ENCODE results near the gene GAB2. TPM values are rescaled to one million over a fixed set of nuclear protein-coding genes. Genes with fewer than 3 reads are reported as not detected.

Gene GAB2
- total and polyA plus RNA-seq, 2 of the 13 experiments (the other 11 are each of a cell fraction or from before 2014, with no cell fraction given), result 4.1 to 8.6 TPM

DNA sequence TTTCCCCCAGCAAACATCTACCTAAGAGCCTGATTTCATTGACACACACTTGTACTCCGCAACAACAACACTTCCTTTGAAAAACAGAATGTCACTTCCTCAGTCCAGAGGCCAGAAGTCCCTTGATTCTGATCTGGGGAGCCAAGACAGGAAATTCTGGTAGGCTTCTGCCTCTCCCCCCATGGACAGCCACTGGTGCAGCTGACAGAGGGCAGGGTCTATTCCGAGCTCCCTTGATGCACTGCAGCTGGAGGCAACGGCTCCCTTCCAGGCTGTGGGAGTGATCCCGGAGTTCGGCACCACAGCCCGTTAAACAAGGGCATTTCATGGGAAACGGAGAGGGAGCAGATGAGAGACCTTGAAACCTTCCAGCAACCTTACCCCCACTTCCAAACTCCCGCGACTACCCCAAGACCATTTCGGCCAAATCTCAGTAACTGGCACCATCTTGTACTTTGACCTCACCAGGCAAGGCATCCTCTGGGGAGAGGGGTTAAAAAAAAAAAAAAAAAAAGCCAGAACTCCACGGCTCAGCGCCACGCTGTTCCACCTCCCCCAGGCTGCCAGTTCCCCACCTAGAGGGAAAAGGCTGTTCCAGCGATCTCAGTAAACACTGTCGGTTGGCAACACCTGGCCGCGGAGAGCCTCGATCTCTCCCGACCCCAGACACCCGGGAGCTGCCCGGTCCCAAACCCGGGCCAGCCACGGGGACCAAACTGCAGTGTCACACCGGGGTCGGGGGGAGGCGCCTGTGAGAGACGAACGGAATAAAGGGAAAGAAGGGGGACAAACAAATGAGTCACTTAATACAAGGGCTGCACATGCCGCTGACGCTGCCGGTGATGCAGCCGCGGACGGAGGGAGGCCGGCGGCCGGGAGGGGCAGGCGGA, 1.1 kb downstream of the GAB2 start (continued):
- TF ChIP-seq, protein P1, sequence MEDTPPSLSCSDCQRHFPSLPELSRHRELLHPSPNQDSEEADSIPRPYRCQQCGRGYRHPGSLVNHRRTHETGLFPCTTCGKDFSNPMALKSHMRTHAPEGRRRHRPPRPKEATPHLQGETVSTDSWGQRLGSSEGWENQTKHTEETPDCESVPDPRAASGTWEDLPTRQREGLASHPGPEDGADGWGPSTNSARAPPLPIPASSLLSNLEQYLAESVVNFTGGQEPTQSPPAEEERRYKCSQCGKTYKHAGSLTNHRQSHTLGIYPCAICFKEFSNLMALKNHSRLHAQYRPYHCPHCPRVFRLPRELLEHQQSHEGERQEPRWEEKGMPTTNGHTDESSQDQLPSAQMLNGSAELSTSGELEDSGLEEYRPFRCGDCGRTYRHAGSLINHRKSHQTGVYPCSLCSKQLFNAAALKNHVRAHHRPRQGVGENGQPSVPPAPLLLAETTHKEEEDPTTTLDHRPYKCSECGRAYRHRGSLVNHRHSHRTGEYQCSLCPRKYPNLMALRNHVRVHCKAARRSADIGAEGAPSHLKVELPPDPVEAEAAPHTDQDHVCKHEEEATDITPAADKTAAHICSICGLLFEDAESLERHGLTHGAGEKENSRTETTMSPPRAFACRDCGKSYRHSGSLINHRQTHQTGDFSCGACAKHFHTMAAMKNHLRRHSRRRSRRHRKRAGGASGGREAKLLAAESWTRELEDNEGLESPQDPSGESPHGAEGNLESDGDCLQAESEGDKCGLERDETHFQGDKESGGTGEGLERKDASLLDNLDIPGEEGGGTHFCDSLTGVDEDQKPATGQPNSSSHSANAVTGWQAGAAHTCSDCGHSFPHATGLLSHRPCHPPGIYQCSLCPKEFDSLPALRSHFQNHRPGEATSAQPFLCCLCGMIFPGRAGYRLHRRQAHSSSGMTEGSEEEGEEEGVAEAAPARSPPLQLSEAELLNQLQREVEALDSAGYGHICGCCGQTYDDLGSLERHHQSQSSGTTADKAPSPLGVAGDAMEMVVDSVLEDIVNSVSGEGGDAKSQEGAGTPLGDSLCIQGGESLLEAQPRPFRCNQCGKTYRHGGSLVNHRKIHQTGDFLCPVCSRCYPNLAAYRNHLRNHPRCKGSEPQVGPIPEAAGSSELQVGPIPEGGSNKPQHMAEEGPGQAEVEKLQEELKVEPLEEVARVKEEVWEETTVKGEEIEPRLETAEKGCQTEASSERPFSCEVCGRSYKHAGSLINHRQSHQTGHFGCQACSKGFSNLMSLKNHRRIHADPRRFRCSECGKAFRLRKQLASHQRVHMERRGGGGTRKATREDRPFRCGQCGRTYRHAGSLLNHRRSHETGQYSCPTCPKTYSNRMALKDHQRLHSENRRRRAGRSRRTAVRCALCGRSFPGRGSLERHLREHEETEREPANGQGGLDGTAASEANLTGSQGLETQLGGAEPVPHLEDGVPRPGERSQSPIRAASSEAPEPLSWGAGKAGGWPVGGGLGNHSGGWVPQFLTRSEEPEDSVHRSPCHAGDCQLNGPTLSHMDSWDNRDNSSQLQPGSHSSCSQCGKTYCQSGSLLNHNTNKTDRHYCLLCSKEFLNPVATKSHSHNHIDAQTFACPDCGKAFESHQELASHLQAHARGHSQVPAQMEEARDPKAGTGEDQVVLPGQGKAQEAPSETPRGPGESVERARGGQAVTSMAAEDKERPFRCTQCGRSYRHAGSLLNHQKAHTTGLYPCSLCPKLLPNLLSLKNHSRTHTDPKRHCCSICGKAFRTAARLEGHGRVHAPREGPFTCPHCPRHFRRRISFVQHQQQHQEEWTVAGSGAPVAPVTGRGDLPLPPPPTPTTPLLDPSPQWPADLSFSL (CRISPR knock-in tag; IDR thresholded peaks at IDR 0.05), result peak; percentile 55; the same call in 1 of the 2 replicates
- TF ChIP-seq NFIC (IDR thresholded peaks at IDR 0.05; ENCODE audit: low read length), result no peak
- no peak for TF ChIP-seq ISX (CRISPR knock-in tag; conservative IDR thresholded peaks at IDR 0.05)
- TF ChIP-seq, protein P2, sequence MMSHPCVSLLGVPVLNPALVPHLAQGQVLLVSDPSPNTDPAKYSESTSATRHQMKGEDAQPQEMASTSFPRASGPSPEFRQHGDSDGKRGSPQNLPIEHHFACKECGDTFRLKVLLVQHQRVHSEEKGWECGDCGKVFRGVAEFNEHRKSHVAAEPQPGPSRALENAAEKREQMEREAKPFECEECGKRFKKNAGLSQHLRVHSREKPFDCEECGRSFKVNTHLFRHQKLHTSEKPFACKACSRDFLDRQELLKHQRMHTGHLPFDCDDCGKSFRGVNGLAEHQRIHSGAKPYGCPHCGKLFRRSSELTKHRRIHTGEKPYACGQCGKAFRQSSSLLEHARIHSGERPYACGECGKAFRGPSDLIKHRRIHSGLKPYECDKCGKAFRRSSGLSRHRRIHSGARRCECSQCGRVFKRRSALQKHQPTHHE (CRISPR knock-in tag; IDR thresholded peaks at IDR 0.05; ENCODE audit: borderline replicate concordance), result no peak
- TF ChIP-seq ZNF709 (CRISPR knock-in tag; IDR thresholded peaks at IDR 0.05), result no peak
- peak; percentile 71; the same call in 1 of the 2 replicates for TF ChIP-seq ZNF546 (CRISPR knock-in tag; conservative IDR thresholded peaks at IDR 0.05)
- TF ChIP-seq ZSCAN22 (CRISPR knock-in tag; IDR thresholded peaks at IDR 0.05), result peak; percentile 55; the same call in 1 of the 2 replicates
- TF ChIP-seq NCOA2 (CRISPR knock-in tag; IDR thresholded peaks at IDR 0.05), result no peak
- TF ChIP-seq ZNF746 (CRISPR knock-in tag; IDR thresholded peaks at IDR 0.05), result peak; percentile 46; the same call in 1 of the 2 replicates
- TF ChIP-seq KAT8 (CRISPR knock-in tag; IDR thresholded peaks at IDR 0.05), result no peak
- TF ChIP-seq PAWR (CRISPR knock-in tag; IDR thresholded peaks at IDR 0.05; ENCODE audit: borderline replicate concordance), result no peak
- no peak for TF ChIP-seq ZNF570 (CRISPR knock-in tag; IDR thresholded peaks at IDR 0.05; ENCODE audit: borderline replicate concordance)
- no peak for TF ChIP-seq ZNF883 (CRISPR knock-in tag; IDR thresholded peaks at IDR 0.05; ENCODE audit: not compliant biosample characterization)
- TF ChIP-seq ZNF234 (CRISPR knock-in tag; conservative IDR thresholded peaks at IDR 0.05), result no peak
- TF ChIP-seq ZSCAN20 (CRISPR knock-in tag; IDR thresholded peaks at IDR 0.05; ENCODE audit: borderline replicate concordance), result no peak
- no peak for TF ChIP-seq ZNF101 (CRISPR knock-in tag; IDR thresholded peaks at IDR 0.05; ENCODE audit: borderline replicate concordance, low read depth)
- TF ChIP-seq, protein P3, sequence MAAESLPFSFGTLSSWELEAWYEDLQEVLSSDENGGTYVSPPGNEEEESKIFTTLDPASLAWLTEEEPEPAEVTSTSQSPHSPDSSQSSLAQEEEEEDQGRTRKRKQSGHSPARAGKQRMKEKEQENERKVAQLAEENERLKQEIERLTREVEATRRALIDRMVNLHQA (CRISPR knock-in tag; IDR thresholded peaks at IDR 0.05), result no peak
- TF ChIP-seq ARHGAP35 (CRISPR knock-in tag; IDR thresholded peaks at IDR 0.05; ENCODE audit: borderline replicate concordance), result no peak
- TF ChIP-seq RBFOX2 (IDR thresholded peaks at IDR 0.05; ENCODE audit: low read depth, low read length), result peak; percentile 65; the same call in 1 of the 2 replicates
- no peak for TF ChIP-seq RFXANK (CRISPR knock-in tag; IDR thresholded peaks at IDR 0.05)
- no peak; the same call in 1 of the 2 replicates for TF ChIP-seq FOXO1 (CRISPR knock-in tag; IDR thresholded peaks at IDR 0.05)
